SW 1271 (cell line): ENCODE measurements around the gene HCRT.
"Not testable (repeated sequence)": the region's sequence is repeated elsewhere in the genome, so short reads cannot be mapped to it uniquely, and the experiment has no call there.

Source experiments
- DNase-seq, 2 experiments: peaks; one replicate each; lab custom pipeline; 2025; lab: John Stamatoyannopoulos, UW

HCRT gene, protein sequence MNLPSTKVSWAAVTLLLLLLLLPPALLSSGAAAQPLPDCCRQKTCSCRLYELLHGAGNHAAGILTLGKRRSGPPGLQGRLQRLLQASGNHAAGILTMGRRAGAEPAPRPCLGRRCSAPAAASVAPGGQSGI

DNA sequence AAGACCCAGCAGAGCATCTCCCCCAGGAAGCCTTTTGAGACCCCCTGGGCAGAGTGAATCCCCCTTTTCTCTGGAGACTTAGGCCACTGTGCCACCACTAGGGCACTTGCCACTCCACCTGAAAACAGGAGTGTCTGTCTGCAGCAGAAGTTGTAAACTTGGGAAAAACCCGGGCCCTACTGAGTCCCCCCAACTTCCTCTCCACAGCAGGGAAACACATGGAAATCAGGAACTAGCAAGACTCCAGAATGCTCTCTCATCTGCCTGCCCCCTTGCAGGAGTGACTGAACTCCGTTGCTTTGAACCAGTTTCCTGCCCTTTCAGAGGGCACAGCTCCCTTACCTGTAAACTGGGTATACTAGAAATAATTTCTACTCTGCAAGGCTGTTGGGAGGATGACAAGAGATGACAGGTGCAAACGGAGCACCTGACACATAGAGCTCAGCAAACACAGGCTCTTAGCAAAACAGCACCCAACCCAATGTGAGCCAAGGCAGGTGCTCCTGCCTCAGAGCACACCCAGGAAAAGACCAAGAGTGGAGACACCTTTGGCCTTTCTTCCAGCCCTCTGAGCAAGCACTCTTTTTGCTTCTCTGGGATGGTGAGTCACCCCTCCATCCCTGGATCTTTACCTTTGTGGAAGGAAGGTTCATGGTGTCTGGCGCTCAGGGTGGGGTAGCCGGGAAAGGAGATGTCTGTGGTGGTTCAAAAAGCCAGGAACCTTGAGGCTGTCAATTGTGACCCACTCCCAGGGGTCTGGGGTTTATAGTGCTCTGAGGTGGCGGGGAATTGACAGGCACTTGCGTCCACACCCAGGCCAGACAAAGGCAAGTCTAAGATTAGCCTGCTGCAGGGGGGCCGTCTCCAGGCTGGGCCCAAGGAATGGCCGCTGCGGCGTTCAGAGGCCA, at the start of gene HCRT:
Gene HCRT, minus strand, starts transcription at position 740 of the 908 bp plus-strand sequence. Its CDS starts 87 bp downstream, at position 653.
- DNase-seq: no peak

DNA sequence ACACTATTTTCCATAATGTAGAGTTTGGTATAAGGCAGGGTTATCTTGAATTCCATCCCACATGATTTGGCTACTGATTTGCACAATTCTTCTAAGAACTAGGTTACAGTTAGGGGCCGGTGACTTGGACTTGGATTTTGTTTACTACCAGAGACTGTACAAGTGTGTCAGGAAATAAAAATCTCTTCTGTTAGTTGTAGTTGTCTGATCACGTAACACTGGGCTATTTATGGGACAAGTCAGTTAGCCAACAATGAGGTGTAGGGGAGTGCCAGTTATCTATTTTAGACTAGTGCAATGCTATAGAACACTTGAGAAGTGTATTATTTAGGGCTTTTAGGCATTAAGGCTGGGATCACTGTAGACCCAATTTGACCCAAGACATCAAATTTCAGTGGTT, 48.7 kb upstream of the HCRT start:
- no peak for DNase-seq

DNA sequence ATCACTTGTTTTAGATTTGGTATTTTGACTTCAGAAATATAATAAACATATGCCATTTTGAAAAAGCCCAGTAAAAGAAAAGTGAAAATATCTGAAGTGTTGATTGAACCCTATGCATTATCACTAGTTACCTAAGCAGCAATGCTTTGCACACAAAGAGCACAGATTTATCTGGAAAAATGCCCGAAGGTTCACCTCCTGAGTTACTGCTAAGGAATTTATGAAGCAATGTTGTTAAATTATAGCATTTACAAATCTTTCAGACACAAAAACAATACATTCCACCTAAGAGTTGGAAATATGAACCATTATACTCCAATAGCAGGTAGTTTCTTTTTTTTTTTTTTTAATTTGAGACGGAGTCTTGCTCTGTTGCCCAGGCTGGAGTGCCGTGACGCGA, 47.9 kb upstream of the HCRT start:
- DNase-seq: no peak

DNA sequence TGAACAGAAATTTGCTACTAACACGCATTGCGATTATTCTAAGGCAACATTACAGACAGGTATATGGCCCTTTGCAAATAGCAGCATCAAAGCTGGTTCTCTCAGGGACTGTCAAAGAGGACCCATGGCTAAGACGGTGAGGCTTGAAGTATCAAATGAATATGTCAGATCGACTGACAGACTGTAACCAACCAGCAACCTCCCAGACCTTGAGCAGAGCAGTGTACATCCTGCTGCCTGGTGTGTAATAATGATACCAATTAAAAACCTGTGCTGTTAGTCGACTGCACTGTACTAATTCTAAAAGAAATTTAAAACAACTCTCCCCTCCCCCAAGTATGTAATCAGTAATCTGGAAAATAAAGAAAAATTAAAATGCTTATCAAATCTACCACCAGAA, 45.0 kb upstream of the HCRT start:
- no peak for DNase-seq

DNA sequence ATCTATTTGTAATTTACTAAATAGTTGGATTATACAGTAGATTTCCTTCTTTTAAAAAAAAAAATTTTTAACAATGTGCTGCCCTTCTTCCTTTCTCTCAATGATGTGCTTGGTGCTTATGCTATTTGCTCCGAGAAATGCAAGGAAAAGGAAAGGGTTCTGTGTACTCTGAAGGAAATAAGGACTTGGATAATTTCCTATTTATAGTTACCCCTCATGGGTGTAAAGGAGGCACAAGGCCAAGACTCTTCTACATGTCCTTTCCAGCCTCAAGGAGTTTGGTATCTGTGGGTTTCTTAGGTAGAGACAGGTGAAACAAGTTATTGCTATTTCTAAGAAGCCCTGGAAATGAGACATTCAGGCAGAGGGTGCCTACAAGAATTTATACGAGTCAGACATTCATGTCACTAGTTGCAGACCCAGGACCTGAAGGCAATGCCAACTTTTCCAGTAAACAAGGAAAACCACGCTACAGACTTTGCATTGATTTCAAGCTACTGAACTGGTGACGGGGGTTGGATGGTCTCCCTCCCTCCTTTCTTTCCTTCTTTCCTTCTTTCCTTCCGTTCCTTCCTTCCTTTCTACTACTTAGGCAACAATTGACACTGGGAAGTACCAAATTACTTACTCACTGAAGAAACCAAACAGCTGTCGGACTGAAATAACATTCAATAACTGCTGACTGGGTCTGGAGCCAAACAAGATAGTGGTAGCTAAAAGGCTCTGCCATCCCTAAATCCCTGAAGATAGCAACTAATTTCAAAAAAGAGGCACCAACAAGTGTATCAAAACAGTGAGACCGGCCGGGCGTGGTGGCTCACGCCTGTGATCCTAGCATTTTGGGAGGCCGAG, 42.8 kb upstream of the HCRT start:
- no peak for DNase-seq

DNA sequence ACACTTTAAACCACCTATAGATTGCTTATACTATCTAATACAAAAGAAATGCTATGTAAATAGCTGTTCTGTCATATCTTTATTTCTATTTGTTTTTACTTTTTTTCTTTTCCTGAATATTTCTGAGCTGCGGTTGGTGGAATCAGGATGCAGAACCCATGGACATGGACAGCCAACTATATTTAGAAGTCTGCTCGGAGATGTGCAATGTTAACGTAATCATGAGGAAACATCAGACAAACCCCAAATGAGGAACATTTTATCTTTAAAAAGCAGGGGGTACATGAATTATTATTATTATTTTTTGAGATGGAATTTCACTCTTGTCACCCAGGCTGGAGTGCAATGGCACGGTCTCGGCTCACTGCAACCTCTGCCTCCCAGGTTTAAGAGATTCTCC, 40.4 kb upstream of the HCRT start:
- DNase-seq: no peak

DNA sequence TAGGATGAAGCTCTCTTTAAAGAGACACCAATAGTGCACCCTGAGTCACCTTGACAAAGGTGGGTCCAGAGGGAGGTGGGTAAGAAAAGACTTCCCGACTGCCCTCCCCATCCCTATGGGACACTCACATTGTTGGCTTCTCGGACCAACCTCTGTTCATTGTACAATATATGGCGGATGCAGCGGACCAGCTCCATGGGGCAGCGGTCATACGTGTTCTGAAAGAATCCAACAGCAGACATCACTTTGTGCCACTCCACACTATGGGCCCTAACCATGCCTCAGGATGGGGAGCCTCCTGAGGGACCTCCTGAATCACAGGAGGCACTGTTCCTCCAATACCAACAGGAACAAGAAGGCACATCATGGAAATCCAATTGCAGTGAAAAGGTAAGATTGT, 39.4 kb upstream of the HCRT start:
- no peak for DNase-seq

DNA sequence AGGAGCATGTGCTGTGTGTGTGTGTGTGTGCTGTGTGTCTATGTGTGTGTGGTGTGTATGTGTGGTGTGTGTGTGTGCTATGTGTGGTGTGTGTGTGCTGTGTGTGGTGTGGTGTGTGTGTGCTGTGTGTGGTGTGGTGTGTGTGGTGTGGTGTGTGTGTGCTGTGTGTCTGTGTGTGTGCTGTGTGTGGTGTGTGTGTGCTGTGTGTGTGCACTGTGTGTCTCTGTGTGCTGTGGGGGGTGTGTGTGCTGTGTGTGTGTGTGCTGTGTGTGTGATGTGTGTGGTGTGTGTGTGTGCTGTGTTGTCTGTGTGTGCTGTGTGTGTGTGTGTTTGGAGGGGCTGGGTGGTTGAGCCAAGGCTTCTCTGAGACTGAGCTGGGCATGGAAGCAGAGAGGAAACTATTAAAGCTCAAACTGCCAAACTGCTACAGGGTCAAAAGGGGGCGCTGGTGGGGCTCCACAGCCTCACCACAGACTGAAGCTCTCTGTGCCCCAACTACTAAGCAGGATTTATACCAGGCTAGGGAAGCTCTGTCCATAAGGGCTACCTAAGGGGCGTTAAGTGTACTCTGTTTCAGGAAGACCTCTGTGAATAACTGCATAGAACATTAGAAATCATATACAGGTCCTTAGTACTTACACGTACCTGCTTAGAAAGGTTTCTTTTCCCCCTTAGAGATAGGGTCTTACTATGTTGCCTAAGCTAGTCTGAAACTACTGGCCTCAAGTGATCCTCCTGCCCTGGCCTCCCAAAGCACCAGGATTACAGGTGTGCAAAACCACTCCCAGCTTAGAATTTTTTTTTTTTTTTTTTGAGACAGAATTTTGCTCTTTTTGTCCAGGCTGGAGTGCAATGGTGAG, 36.9 kb upstream of the HCRT start:
- DNase-seq: peak in 1 of 2 experiments; percentile 52

DNA sequence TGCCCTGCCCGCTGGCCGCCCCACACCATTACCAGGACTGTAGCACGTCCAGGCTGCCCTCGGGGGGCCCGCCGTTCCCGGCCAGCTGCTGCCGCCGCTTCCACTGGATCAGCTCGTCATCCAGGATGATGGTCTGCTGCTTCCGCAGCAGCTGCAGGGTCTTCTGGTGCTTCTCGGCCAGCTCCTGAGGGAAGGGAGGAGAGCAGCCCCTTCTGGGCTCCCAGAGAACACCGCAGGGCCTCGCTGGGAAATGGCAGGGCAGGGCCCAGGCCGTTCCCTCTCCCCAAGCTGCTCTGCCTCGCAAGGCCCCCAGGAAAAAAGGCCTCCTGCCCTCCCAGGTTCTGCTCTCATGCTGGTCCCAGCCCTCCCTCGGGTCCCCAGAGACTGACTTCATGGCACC, 34.0 kb upstream of the HCRT start:
- not testable (repeated sequence) for DNase-seq

DNA sequence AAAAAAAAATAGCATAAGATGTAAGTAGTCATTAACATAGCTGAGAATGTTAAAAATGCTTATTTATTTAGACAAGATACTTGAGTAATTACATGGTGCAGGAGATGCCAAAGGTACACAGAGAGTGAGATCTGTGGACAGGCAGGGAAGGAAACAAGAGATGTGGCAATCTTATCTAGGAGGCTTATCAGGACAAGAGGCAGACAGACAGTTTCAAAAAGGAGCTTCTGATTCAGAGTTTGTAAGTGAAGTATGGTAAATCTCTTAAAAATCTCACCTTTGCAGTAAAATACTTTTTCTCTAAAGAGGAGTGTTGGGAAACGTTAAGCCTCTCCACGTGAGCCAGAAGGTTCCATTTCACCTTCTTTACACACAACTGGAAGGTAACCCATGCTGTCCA, 28.9 kb upstream of the HCRT start:
- no peak for DNase-seq

DNA sequence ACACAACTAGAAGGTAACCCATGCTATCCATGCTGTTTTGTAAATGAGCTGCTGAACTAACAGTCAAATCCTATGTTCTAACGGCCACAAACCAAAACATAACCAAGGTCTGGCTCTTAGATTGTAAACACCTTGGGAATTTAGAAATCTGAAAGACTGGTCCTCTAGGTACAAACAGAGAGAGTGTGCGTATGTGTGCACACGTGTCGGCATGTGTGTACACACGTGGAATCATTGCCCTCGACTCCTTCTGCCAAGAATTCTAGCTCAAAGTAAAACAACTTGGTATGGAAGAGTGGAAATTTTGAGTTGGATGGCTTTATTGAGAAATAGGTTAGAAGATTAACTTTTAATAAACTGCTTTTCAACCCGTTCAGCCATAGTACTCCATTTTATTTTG, 27.1 kb upstream of the HCRT start:
- DNase-seq: no peak

DNA sequence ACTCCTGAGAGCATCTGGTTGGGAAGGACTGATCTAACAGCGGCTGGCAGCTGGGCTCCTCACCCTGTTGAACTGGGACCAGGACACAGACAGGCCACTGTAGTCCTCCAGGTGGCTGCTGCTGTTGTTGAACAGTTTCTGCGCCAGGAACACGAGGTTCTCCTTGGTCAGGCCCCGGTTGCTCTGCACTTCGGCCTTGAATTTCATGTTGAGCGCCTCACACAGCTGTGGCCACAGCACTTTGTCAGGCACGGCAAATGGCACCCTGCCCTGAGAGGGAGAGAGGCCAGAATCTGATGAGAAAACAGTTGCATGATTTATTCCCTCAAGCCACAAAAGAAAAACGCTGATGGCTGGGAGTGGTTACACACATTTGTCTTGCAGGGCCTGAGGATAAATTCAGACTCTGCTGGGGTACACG, 26.7 kb upstream of the HCRT start:
- not testable (repeated sequence) for DNase-seq

DNA sequence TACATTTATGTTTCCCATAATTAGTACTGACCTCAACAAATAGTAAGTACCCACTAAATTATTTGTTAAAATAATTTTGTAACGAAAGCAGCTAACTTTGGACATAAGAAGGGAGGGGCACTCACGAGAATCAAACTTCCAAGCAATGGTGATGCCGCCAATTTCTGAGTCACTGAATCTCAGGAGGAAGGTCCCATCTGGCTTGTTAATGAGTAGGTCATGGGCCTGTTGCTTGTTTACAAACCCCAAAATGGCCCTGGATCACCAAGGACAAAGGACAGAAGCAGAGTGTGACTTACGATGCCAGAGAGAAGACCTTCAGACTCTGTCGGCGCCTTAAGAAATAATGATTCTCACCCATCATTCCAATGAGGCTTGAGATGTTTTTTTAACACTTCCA, 24.8 kb upstream of the HCRT start:
- no peak for DNase-seq

DNA sequence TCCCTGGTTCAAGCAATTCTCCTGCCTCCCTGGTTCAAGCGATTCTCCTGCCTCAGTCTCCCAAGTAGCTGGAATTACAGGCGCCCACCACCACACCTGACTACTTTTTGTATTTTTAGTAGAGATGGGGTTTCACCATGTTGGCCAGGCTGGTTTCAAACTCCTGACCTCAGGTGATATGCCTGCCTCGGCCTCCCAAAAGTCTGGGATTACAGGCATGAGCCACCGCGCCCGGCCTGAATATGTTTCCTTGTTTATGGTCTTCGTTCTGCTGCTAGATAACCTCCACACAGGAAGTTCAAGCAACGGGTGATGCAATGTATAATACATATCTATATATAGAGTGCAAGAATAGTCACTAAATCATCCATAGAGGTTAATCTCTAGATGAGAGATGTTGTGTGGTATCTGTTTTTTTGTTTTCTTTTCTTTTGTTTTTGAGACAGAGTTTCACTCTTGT, 20.9 kb upstream of the HCRT start:
- DNase-seq: not testable (repeated sequence)

DNA sequence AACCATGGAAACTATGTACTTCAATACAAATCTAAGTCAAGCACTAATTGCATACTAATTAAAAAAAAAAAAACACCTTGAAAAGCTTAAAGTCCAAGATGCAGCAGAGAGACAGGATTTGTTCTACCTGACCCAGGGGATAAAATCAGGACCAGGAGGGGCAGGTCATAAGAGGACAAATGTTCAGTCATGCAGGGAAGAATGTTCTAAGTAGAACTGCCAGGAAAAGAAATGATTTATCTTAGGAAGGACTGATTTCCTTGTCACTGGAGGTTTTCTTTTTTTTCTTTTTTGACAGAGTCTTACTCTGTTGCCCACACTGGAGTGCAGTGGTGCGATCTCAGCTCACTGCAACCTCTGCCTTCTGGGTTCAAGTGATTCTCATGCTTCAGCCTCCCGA, 18.1 kb upstream of the HCRT start:
- no peak for DNase-seq

DNA sequence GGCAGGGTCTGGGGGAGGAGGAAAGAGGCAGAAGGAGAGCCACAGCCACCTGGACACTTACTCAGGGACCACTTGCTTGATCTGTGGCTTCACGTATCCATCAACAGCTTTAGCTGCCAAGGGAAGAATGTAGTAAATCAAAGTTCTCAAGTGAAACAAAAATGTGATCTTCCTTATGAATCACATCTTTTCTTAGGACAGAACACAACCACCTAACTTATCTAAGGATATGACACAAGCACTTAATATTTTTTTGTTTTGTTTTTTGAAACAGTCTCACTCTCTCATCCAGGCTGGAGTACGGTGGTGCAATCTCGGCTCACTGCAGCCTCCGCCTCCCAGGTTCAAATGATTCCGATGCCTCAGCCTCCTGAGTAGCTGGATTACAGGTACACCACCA, 17.4 kb upstream of the HCRT start:
- DNase-seq: no peak

DNA sequence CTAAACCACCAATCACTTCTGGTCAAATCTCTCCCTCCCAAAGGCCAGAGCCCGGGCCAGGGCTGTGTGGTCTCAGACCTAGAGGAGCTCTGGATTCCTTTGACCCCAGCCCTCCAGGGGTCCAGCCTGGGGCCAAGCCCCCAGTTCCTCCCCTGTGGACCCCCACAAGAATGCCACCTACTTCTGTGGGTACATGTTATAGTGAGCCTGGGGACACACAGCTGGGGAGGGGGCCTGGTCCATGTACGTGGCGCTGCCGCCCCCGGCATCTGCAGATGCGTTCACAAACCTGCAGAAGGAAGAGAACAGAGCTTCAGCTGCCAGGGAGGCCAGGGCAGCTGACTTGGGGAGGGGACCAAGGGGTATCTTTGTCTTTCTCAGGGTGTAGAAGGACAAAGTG, 16.9 kb upstream of the HCRT start:
- no peak for DNase-seq

DNA sequence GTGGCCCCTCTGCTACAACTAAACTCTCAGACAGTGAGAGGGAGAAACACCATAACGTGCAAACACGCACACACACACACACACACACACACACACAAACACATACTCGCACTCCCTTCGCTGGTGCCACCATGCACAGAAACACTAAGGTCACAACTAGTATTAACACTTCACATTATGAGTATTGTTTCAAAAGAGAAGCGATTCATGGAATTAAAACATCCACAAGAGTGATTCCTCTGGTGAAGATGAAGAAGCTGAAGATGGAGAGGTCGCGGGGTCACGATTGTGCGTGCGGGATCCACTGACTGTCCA, 16.2 kb upstream of the HCRT start:
- DNase-seq: no peak

DNA sequence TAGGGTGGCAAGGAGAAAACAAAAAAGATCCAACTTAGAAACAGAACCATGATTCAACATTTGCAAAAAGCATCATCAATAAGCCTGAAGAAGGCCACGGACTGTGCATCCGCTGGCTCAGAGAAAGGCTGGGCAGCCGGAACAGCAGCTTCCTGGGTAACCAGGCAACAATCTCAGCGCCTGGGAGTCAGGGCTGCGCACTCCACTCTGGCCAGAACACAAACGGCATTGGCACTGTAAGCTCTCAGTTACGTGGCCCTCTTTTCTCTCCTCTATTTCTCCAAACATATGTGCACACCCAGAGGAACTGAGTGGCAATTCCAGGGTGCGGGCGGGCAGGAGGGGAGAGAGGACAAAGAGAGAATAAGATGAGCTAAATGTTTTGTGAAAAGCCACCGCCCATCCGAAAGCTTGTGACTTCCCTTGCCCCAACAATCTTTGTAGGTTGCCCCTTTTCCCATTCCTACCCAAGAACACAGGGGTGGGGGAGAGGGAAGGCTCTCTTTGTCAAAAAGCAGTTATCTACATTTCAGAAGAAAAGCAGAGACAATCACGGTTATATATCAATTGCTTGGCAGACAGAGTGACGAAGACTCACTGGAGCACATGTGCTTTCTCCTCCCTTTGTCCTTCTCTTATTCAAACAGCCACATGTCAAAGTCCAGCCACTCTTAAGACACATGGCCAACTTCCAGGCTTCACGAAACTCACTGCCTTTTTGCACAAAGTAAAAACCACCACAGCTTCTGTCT, 15.6 kb upstream of the HCRT start:
- DNase-seq: no peak

DNA sequence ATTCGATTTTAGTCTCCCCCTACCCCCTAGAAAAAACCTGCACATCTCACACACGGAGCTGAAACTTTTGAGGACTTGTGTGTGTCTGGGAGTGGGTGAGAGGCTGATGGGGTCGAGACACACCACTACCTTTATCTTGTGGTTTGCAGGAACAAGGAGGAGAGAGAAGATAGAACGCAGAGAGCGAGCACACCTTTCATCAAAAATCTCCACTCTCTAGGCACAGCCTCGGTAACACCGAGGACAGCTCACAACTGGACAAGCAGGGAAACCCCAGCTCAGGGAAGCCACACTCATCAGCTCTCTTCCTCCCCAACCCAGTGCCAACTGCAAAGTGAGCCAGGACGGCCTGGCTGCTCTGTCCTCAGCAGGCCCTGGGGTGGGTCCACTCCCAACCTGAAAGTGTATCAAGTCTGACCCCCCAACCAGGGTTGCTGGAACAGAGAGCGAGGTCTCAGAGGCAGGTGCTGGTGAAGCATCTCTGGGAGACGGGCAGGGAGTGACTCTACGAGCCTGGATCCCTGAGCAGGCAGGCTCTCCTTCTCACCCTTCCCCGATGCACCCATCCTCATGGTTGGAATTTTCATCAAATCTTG, 14.3 kb upstream of the HCRT start:
- no peak for DNase-seq

DNA sequence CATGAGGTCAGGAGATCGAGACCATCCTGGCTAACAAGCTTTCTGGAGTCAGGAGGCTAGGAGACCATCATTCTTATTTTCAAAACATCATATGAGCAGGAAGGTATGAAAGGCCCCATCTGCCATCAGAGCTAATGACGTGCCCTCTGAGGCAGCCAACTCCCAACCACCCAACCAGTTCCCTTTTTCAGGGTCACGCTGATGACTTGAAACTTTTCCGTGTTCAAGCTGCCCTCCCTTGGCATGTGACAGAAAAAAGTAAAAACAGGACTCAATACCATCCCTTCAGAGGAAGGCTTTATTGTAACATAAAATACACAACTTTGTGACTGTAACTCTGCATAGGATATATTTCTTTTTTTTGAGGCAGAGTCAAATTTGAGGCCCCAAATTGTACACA, 13.6 kb upstream of the HCRT start:
- DNase-seq: no peak
